Pancreas (tissue), 10 donors: Measurements from ENCODE around the gene ACVR1B. TPM values are rescaled to one million over a fixed set of nuclear protein-coding genes. Genes with fewer than 3 reads are reported as not detected.

Experiments
- ATAC-seq, 4 donors: fragments of 200-7000 bp; cut with Tn5 transposase; one replicate each; pipeline versions ENCODE4 v1.8.0 to v1.9.1; 2020; ENCODE audit warnings: mild to moderate bottlenecking in 4 of 4, moderate library complexity in 4 of 4
- DNase-seq, 6 donors: peaks; one replicate each; pipeline ENCODE4 v3.0.0-alpha.2; 2020
- FAIRE-seq: peaks from 2 replicates; lab custom pipeline; 2012; peaks lifted over from hg19 to GRCh38; lab: Jason Lieb, UNC
- H3K27ac ChIP-seq, 4 donors: fragments of 200-600 bp; sonication (generic); 1 replicate in 3 of 4; 2 replicates in 1 of 4; pipeline versions ENCODE4 v1.5.0 to v1.8.0; 2020
- H3K27me3 ChIP-seq, 4 donors: fragments of 200-600 bp; one replicate each; pipeline ENCODE4 v1.8.0; 2021
- H3K36me3 ChIP-seq, 3 donors: fragments of 200-600 bp; sonication (generic) in 1 of 3; one replicate each; pipeline versions ENCODE4 v1.5.0 to v1.8.0; 2020 to 2021
- H3K4me1 ChIP-seq, 3 donors: fragments of 200-600 bp; one replicate each; pipeline ENCODE4 v1.8.0; 2021
- H3K4me3 ChIP-seq, 4 donors: fragments of 200-600 bp; sonication (generic) in 2 of 4; one replicate each; pipeline versions ENCODE4 v1.5.0 to v1.8.0; 2020 to 2021
- H3K9me3 ChIP-seq, 4 donors: fragments of 200-600 bp; one replicate each; pipeline ENCODE4 v1.8.0; 2021
- WGBS, 2 donors: extraction: QIAGEN DNeasy Blood & Tissue Kit; methylation state at CpG; one replicate each; pipeline ENCODE4 v1.1.7; 2013; 5-methylcytosine and 5-hydroxymethylcytosine counted together
- intact Hi-C, 3 donors: fragments of 100-400 bp; cut with DNase I; formaldehyde crosslinking; loops; one replicate each; pipeline versions ENCODE4 v1.11.1 to v1.14.2; 2022
- polyA plus RNA-seq, 2 donors: library from polyadenylated mRNA; stranded (reverse); fragments of 200-250 nt; gene quantifications; one replicate each; pipeline ENCODE4 v1.2.3, GENCODE V29; 2013
- total RNA-seq, 6 donors: library from RNA; stranded (reverse); fragmentation: NEBNext Ultra II Directional in 4 of 6; extraction: Animal tissue kit (Norgen Biotek cat#: 25700) in 4 of 6; gene quantifications; one replicate each; pipeline versions ENCODE4 v1.2.1 to v1.2.4, GENCODE V29; 2021 to 2023
- TF ChIP-seq, protein P1 (sequence below), 4 donors: fragments of 200-600 bp; sonication (generic) in 3 of 4; IDR thresholded peaks; one replicate each; pipeline versions ENCODE4 v1.5.0 to v1.8.0; 2021; ENCODE audit warnings: antibody characterized with exemption in 4 of 4
- donor health status: healthy with polysubstance abuse.
- donor health status: DM: no; HTN: no; CAD: no; lungs with moderate emphysema.
- donor health status: DM: no; HTN: no; CAD: no.
- donor health status: control.
- donor health status: control.
- donor health status: Bipolar disorder and iron deficiency.
- donor health status: DM: yes; HTN: yes; CAD: no.
- donor health status: DM: no; HTN: no; CAD: no.
- donor health status: DM: no; HTN: no; CAD: no.
- donor health status: DM: yes; HTN: yes; CAD: no.

ACVR1B gene
- total and polyA plus RNA-seq, 8 donors, result 16.0 to 31.4 (median 26.2) TPM

DNA sequence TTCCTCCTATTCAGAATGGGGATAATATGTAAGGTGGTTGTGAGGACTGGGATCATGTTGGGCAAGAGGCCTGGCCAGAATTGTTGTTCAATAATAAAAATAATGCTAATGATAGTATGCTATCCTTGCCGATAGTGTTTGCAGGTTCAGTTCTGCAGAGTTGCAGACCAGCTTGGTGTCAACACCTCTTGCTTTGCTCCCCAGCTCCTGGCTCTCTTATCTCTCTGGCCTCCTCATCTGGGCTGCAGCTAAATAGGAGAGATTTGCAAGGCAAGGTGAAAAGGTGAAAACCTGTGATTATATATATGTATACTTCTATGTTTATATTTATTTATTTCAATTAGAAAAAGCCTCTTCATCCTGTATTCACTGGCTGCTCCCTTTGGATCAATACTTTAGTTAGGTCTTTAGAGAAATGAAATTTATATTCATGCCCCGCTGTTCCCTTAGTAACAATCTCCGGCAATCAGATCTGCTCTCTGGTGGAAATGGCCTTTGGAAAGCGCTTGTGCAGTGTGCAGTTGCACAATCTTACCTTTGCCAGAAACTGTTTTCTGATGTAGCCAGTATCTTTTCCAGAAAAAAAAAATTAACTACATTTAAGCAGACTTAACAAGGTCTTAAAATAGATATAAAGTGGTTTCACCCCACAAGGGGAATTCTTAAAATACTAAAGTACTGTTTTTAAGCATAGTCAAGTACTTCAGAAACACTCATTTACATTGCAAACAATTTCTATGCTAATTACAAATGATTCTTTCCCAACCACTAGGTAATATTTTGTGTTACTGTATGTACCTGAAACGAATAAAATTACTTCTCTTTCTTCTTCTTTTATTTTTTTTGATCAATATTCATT lies 19.1 kb upstream of the ACVR1B start:
- WGBS, 2 donors, result 17 to 22% methylated on average over 5 of the region's 5 CpGs
- Histone ChIP-seq H3K4me3 (no peak overlapping the region), H3K36me3 (no peaks in the 10 kb centered on the region), H3K27ac (no peak overlapping the region), H3K4me1 (peaks cover 0 to 3% (median 0%) of the 10 kb centered on the region in 3 donors), H3K9me3 (no peaks in the 10 kb centered on the region), H3K27me3 (no peaks in the 10 kb centered on the region)
- TF ChIP-seq, protein P1, sequence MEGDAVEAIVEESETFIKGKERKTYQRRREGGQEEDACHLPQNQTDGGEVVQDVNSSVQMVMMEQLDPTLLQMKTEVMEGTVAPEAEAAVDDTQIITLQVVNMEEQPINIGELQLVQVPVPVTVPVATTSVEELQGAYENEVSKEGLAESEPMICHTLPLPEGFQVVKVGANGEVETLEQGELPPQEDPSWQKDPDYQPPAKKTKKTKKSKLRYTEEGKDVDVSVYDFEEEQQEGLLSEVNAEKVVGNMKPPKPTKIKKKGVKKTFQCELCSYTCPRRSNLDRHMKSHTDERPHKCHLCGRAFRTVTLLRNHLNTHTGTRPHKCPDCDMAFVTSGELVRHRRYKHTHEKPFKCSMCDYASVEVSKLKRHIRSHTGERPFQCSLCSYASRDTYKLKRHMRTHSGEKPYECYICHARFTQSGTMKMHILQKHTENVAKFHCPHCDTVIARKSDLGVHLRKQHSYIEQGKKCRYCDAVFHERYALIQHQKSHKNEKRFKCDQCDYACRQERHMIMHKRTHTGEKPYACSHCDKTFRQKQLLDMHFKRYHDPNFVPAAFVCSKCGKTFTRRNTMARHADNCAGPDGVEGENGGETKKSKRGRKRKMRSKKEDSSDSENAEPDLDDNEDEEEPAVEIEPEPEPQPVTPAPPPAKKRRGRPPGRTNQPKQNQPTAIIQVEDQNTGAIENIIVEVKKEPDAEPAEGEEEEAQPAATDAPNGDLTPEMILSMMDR (IDR thresholded peaks at IDR 0.05), result no peak
- FAIRE-seq (no peak), DNase-seq (peak in 1 of 6 donors; percentile 3), ATAC-seq (peak; percentile 75 to 85 (median 80))
- intact Hi-C loops, result no loop called here

DNA sequence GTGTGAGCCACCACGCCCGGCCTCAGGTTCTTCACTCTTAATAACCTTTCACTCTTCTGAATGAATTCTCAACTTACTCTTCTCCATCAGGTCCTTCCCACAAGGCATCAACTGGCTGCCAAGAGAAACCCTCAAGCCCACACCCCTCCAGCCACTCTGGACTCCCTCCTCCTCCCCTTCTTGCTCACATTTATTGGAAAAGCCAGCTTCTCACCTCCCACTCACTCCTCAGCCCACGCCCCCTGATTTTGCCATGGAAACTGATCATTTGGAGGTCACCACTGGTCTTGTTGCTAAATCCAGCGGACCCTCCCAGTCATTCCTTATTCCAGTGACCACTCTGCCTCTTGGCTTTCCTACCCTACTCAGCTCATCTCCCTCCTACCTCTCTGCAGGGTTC lies 17.4 kb upstream of the ACVR1B start:
- Histone ChIP-seq H3K9me3 (no peaks in the 10 kb centered on the region), H3K36me3 (no peaks in the 10 kb centered on the region), H3K27ac (no peak overlapping the region), H3K4me1 (peaks cover 0 to 3% (median 0%) of the 10 kb centered on the region in 3 donors), H3K27me3 (no peaks in the 10 kb centered on the region), H3K4me3 (no peak overlapping the region)
- TF ChIP-seq, protein P1 (IDR thresholded peaks at IDR 0.05), result no peak
- DNase-seq (no peak), FAIRE-seq (no peak), ATAC-seq (no peak)
- intact Hi-C loops, result no loop called here
- WGBS, 2 donors, result 94% methylated on average over 4 of the region's 4 CpGs

DNA sequence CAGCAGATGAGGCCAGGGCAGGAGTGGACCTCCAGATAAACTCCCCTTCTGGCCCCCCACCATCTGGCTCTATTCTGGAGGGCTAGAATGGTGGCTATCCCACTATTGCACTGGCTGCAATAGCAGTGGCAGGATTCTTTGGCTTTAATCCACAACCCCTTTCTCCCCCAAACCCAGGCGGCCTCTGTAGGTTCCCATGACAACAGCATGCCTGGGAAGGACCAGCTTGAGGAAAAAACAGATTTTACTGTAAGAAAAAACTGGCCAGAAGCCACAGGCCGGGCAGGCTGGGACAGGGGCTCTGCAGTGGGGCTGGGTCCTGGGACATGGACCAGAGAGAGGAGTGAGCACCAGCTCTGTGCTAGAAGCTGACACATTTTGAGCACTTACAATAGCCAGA lies 13.6 kb upstream of the ACVR1B start:
- no peaks in the 10 kb centered on the region for H3K36me3 ChIP-seq
- no peak for ATAC-seq
- WGBS, 2 donors, result 49% methylated on average over 2 of the region's 2 CpGs
- TF ChIP-seq, protein P1 (IDR thresholded peaks at IDR 0.05), result no peak
- FAIRE-seq, result no peak
- H3K27me3 ChIP-seq, result no peaks in the 10 kb centered on the region
- intact Hi-C loops, result no loop called here
- H3K9me3 ChIP-seq, result no peaks in the 10 kb centered on the region
- no peak overlapping the region for H3K4me3 ChIP-seq
- H3K27ac ChIP-seq, result no peak overlapping the region
- peaks cover 0 to 3% (median 0%) of the 10 kb centered on the region in 3 donors for H3K4me1 ChIP-seq
- no peak for DNase-seq

DNA sequence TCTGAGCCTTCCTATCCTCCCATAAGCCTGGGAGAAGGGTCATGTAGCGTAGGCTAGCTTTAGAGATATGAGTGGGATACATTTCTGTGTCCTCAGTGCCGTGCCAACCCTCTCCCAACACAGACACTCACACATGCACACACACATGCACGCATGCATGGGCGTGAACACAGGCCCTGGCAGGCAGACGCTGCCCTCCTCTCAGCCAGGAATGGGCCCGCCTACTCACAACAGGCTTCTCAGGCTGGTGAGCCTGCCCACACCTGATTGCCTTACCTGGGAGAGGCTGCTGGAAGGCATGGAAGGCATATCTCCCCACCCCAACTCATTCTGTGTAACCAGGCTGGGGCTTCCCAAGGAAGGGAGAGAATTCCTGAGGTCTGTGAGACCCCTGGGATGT lies 12.8 kb upstream of the ACVR1B start:
- H3K27ac ChIP-seq, result no peak overlapping the region
- WGBS, 2 donors, result 86 to 97% methylated on average over 6 of the region's 6 CpGs
- intact Hi-C loops, result no loop called here
- H3K4me3 ChIP-seq, result no peak overlapping the region
- no peaks in the 10 kb centered on the region for H3K36me3 ChIP-seq
- peaks cover 0 to 3% (median 0%) of the 10 kb centered on the region in 3 donors for H3K4me1 ChIP-seq
- FAIRE-seq (no peak), DNase-seq (no peak), ATAC-seq (no peak)
- TF ChIP-seq, protein P1 (IDR thresholded peaks at IDR 0.05), result no peak
- no peaks in the 10 kb centered on the region for H3K27me3 ChIP-seq
- H3K9me3 ChIP-seq, result no peaks in the 10 kb centered on the region
